Ishikawa (cell line): ENCODE measurements around the gene HERC3.

Experiments used
- CEBPB ChIP-seq: IDR thresholded peaks from 2 replicates; pipeline ENCODE4 v1.6.1; 2012
- TAF1 ChIP-seq: IDR thresholded peaks from 2 replicates; pipeline ENCODE4 v1.6.1; 2012; ENCODE audit warnings: low read depth, mild to moderate bottlenecking
- TF ChIP-seq, protein P1 (sequence below): IDR thresholded peaks from 2 replicates; pipeline ENCODE4 v1.6.1; 2012; ENCODE audit warnings: low read depth, mild to moderate bottlenecking
- TF ChIP-seq, protein P2 (sequence below): IDR thresholded peaks from 2 replicates; pipeline ENCODE4 v1.6.1; 2012

DNA sequence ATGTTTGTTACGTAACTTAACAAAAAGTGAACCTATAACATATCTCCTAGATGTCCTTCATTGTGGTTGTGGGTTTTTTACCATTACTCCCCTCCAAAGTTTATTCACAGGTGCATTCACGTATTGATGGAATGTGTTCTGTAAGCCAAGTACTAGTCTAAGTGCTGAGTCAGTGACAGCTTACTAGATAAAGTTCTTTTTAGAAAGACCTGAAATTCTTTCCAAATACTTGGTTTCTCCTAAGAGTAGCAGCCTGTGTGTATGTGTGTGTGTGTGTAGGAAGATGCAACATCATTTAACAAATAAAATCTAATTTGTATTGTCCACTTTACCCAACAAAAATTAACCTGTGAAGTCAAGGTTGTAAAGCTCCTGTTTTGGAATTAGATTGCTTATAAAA lies 83.3 kb downstream of the HERC3 start:
- TF ChIP-seq, protein P1, sequence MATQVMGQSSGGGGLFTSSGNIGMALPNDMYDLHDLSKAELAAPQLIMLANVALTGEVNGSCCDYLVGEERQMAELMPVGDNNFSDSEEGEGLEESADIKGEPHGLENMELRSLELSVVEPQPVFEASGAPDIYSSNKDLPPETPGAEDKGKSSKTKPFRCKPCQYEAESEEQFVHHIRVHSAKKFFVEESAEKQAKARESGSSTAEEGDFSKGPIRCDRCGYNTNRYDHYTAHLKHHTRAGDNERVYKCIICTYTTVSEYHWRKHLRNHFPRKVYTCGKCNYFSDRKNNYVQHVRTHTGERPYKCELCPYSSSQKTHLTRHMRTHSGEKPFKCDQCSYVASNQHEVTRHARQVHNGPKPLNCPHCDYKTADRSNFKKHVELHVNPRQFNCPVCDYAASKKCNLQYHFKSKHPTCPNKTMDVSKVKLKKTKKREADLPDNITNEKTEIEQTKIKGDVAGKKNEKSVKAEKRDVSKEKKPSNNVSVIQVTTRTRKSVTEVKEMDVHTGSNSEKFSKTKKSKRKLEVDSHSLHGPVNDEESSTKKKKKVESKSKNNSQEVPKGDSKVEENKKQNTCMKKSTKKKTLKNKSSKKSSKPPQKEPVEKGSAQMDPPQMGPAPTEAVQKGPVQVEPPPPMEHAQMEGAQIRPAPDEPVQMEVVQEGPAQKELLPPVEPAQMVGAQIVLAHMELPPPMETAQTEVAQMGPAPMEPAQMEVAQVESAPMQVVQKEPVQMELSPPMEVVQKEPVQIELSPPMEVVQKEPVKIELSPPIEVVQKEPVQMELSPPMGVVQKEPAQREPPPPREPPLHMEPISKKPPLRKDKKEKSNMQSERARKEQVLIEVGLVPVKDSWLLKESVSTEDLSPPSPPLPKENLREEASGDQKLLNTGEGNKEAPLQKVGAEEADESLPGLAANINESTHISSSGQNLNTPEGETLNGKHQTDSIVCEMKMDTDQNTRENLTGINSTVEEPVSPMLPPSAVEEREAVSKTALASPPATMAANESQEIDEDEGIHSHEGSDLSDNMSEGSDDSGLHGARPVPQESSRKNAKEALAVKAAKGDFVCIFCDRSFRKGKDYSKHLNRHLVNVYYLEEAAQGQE: no peak
- TF ChIP-seq, protein P2, sequence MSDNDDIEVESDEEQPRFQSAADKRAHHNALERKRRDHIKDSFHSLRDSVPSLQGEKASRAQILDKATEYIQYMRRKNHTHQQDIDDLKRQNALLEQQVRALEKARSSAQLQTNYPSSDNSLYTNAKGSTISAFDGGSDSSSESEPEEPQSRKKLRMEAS: no peak
- TF ChIP-seq TAF1 (no peak), CEBPB (no peak)
